HepG2 (cell line): Measurements from ENCODE around the gene ADRA1B. TPM values are rescaled to one million over a fixed set of nuclear protein-coding genes. Genes with fewer than 3 reads are reported as not detected.

Source experiments
- ATAC-seq: fragments of 200-7000 bp; cut with Tn5 transposase; 3 replicates; pipeline ENCODE4 v1.9.1; 2020; ENCODE audit warnings: mild to moderate bottlenecking, moderate library complexity
- BruUV-seq: library from RNA; stranded (reverse); fragments of 400-500 nt; replicated peaks from 2 replicates; lab custom pipeline; 2021; lab: Mats Ljungman, UMichigan
- CTCF ChIA-PET: fragments of 300-600 bp; formaldehyde crosslinking; extraction: SDS; loops from one replicate; lab custom pipeline; 2021; ENCODE audit warnings: low total read pairs, inconsistent platforms, low intra/inter-chr PET ratio; lab: Yijun Ruan, JAX
- POLR2A ChIA-PET: fragments of 350-600 bp; sonication (Branson Sonifier 250); formaldehyde crosslinking; loops from one replicate; lab custom pipeline; 2020; ENCODE audit warnings: antibody characterized with exemption, inconsistent platforms; lab: Yijun Ruan, JAX
- DNase-seq: peaks from one replicate; pipeline ENCODE4 v3.0.0-alpha.2; 2015; ENCODE audit warnings: low spot score
- FAIRE-seq: peaks from 3 replicates; lab custom pipeline; 2011; peaks lifted over from hg19 to GRCh38; lab: Jason Lieb, UNC
- H2AFZ ChIP-seq: one replicate; pipeline ENCODE4 v1.6.1; 2011; ENCODE audit warnings: low read length, inconsistent platforms
- H3K27ac ChIP-seq: fragments of 300-600 bp; 3 replicates; pipeline ENCODE4 v1.8.0; 2011; ENCODE audit warnings: mixed run types, mild to moderate bottlenecking, mixed read lengths, low read length, inconsistent platforms; ENCODE audit not compliant: insufficient read depth; ENCODE audit errors: extremely low read length
- H3K27me3 ChIP-seq, 2 experiments: fragments of 200-600 bp in 1 of 2; 2 replicates in 1 of 2; 3 replicates in 1 of 2; pipeline versions ENCODE4 v1.6.0 to v1.8.0; 2011; ENCODE audit warnings: low read length in 2 of 2, mild to moderate bottlenecking in 2 of 2, moderate library complexity in 2 of 2, inconsistent platforms in 1 of 2; ENCODE audit not compliant: insufficient read depth in 2 of 2, control insufficient read depth in 1 of 2
- H3K36me3 ChIP-seq, 2 experiments: fragments of 200-600 bp in 1 of 2; replicated peaks in 1 of 2; 2 replicates in 1 of 2; 3 replicates in 1 of 2; pipeline versions ENCODE4 v1.5.1 to v1.8.0; 2011; ENCODE audit warnings: low read length in 2 of 2, inconsistent platforms in 1 of 2; ENCODE audit not compliant: insufficient read depth in 2 of 2, control insufficient read depth in 1 of 2
- H3K4me1 ChIP-seq: 2 replicates; pipeline ENCODE4 v1.5.1; 2012; ENCODE audit warnings: low read length, inconsistent platforms; ENCODE audit not compliant: insufficient read depth
- H3K4me2 ChIP-seq: 2 replicates; pipeline ENCODE4 v1.6.0; 2011; ENCODE audit warnings: low read depth, low read length, inconsistent platforms
- H3K4me3 ChIP-seq, 3 experiments: fragments of 200-600 bp in 1 of 3; sonication (generic), shearing (Covaris generic) in 1 of 3; replicated peaks in 1 of 3; 2 replicates each; pipeline ENCODE4 v1.5.1; 2011 to 2016; ENCODE audit warnings: low read length in 3 of 3, inconsistent platforms in 2 of 3, low read depth in 2 of 3, mild to moderate bottlenecking in 2 of 3, control low read depth in 1 of 3, mixed read lengths in 1 of 3; ENCODE audit not compliant: insufficient read depth in 1 of 3
- H3K79me2 ChIP-seq: one replicate; pipeline ENCODE4 v1.6.1; 2011; ENCODE audit warnings: low read length, inconsistent platforms; ENCODE audit not compliant: insufficient read depth
- H3K9ac ChIP-seq: 2 replicates; pipeline ENCODE4 v1.6.0; 2011; ENCODE audit warnings: mild to moderate bottlenecking, low read depth, low read length, inconsistent platforms; ENCODE audit not compliant: insufficient read depth
- H3K9me3 ChIP-seq: 2 replicates; pipeline ENCODE4 v1.5.1; 2012; ENCODE audit warnings: mild to moderate bottlenecking, low read length
- H4K20me1 ChIP-seq: 2 replicates; pipeline ENCODE4 v1.6.0; 2011; ENCODE audit warnings: inconsistent platforms, mild to moderate bottlenecking, low read length, moderate library complexity; ENCODE audit not compliant: insufficient read depth
- FOXK1 ChIP-seq: sonication (generic); formaldehyde crosslinking; IDR thresholded peaks from 2 replicates; pipeline ENCODE4 v1.4.0; 2020; ENCODE audit warnings: low read depth, missing genetic modification reagents, borderline replicate concordance
- GTF3A ChIP-seq: sonication (generic); formaldehyde crosslinking; conservative IDR thresholded peaks from 2 replicates; pipeline ENCODE4 v1.4.0; 2020; ENCODE audit warnings: mild to moderate bottlenecking, missing genetic modification reagents
- KDM5A ChIP-seq: fragments of 200-600 bp; sonication (generic); IDR thresholded peaks from 2 replicates; pipeline ENCODE4 v1.7.0; 2018; ENCODE audit warnings: antibody characterized with exemption, mild to moderate bottlenecking, low read length, borderline replicate concordance
- KLF9 ChIP-seq: IDR thresholded peaks from 2 replicates; pipeline ENCODE4 v1.6.1; 2016; ENCODE audit warnings: low read depth
- RAD51 ChIP-seq: fragments of 450-650 bp; IDR thresholded peaks from 2 replicates; pipeline ENCODE4 v1.6.1; 2016; ENCODE audit warnings: borderline replicate concordance
- ZNF251 ChIP-seq: sonication (generic); formaldehyde crosslinking; IDR thresholded peaks from 2 replicates; pipeline ENCODE4 v1.9.0; 2021; ENCODE audit warnings: mild to moderate bottlenecking, missing genetic modification reagents
- ZNF350 ChIP-seq: sonication (generic); formaldehyde crosslinking; IDR thresholded peaks from 2 replicates; pipeline ENCODE4 v1.4.0; 2020; ENCODE audit warnings: mild to moderate bottlenecking, low read depth, missing genetic modification reagents, borderline replicate concordance
- ZNF382 ChIP-seq: sonication (generic); formaldehyde crosslinking; IDR thresholded peaks from 2 replicates; pipeline ENCODE4 v1.5.0; 2020; ENCODE audit warnings: missing genetic modification reagents, mild to moderate bottlenecking, borderline replicate concordance
- WGBS: methylation state at CpG from one replicate; pipeline ENCODE4 v1.1.6; 2017; ENCODE audit warnings: low lambda C conversion rate; 5-methylcytosine and 5-hydroxymethylcytosine counted together
- in situ Hi-C: cut with HindIII; loops from 2 replicates; pipeline ENCODE4 v1.10.0; 2017; ENCODE audit warnings: low pct_unique_long_range_greater_than_20kb; ENCODE audit not compliant: extremely low pct_ligation_motif_present
- intact Hi-C: fragments of 100-400 bp; cut with micrococcal nuclease; formaldehyde crosslinking; loops from one replicate; pipeline ENCODE4 v1.10.0; 2022; ENCODE audit not compliant: unreplicated experiment
- polyA plus RNA-seq, 8 experiments: library from polyadenylated mRNA; depleted of rRNA in 3 of 8; stranded (reverse) in 7 of 8; unstranded in 1 of 8; fragments of >200 nt; fragmentation: Illumina TruSeq in 4 of 8; extraction: Trizol in 4 of 8; gene quantifications; 2 replicates each; pipeline versions ENCODE4 v1.2.1 to v1.2.3, GENCODE V29; 2011 to 2016; ENCODE audit warnings: low read depth in 4 of 8, missing spikeins in 1 of 8, mixed read lengths in 1 of 8; ENCODE audit not compliant: insufficient read depth in 1 of 8
- total RNA-seq, 5 experiments: library from RNA; depleted of rRNA; stranded (reverse); fragments of >200 nt; fragmentation: Illumina TruSeq; extraction: Trizol; gene quantifications; 2 replicates each; pipeline ENCODE4 v1.2.3, GENCODE V29; 2016; ENCODE audit warnings: low read depth in 1 of 5
- TF ChIP-seq, protein P1 (sequence below): sonication (generic); formaldehyde crosslinking; IDR thresholded peaks from 2 replicates; pipeline ENCODE4 v1.4.0; 2020; ENCODE audit warnings: missing genetic modification reagents
- TF ChIP-seq, protein P2 (sequence below): sonication (generic); formaldehyde crosslinking; IDR thresholded peaks from 2 replicates; pipeline ENCODE4 v1.5.0; 2020; ENCODE audit warnings: missing genetic modification reagents
- TF ChIP-seq, protein P3 (sequence below): sonication (generic); formaldehyde crosslinking; IDR thresholded peaks from 2 replicates; pipeline ENCODE4 v1.8.1; 2023; ENCODE audit warnings: mild to moderate bottlenecking, missing genetic modification reagents
- TF ChIP-seq, protein P4 (sequence below): sonication (generic); formaldehyde crosslinking; IDR thresholded peaks from 2 replicates; pipeline ENCODE4 v1.4.0; 2020; ENCODE audit warnings: missing genetic modification reagents, borderline replicate concordance

ADRA1B gene
- total and polyA plus RNA-seq, 2 of the 13 experiments (the other 11 are each of a cell fraction or from before 2014, with no cell fraction given), result not detected

DNA sequence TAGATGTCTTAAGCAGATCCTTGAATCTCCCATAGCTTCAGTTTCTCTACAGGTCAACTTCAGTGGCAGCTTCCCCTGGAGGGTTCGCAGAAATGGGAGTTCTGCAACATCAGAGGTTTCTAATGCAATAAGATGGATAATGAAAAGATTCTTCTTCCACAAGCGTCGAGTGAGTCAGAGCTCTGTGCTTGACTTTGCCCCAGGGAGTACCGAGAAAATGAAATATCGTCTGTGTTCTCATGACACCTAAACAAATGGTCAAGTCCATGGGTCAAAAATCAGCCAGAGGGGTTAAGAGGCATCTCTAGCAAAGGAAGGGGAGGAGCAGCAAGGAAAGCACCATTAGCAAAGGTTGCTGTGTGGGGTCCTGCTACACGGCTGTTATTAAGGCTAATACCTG lies 3.2 kb upstream of the ADRA1B start:
- no peaks in the 10 kb centered on the region for H3K36me3 ChIP-seq
- H3K4me3 ChIP-seq, result no peak overlapping the region
- no peaks in the 10 kb centered on the region for H4K20me1 ChIP-seq
- ChIA-PET CTCF (no interaction called here), POLR2A (no interaction called here)
- H2AFZ ChIP-seq, result no peak overlapping the region
- in situ Hi-C loops (loop anchor here (10.0 kb wide), 1 partner anchor 468 kb away; no protein-coding TSS in a partner anchor), intact Hi-C loops (loop anchor here (10.0 kb wide), 1 partner anchor 398 kb away; no protein-coding TSS in a partner anchor)
- ATAC-seq (no peak), FAIRE-seq (no peak), DNase-seq (no peak)
- H3K4me2 ChIP-seq, result no peak overlapping the region
- H3K9ac ChIP-seq, result no peak overlapping the region
- 9% methylated on average over 6 of the region's 6 CpGs for WGBS
- no peaks in the 10 kb centered on the region for H3K79me2 ChIP-seq
- H3K27me3 ChIP-seq, result peaks cover 2 to 25% of the 10 kb centered on the region in 2 experiments; a peak in 4 of 5 replicates
- no peak overlapping the region for H3K27ac ChIP-seq
- no peaks in the 10 kb centered on the region for H3K4me1 ChIP-seq
- BruUV-seq, result no TSS peak
- no peaks in the 10 kb centered on the region for H3K9me3 ChIP-seq
- no peak for TF ChIP-seq ZNF382
- no peak for TF ChIP-seq ZNF350
- no peak for TF ChIP-seq FOXK1 (CRISPR knock-in tag)
- TF ChIP-seq KLF9 (CRISPR knock-in tag), result no peak
- no peak for TF ChIP-seq GTF3A
- no peak for TF ChIP-seq RAD51
- TF ChIP-seq, protein P1, sequence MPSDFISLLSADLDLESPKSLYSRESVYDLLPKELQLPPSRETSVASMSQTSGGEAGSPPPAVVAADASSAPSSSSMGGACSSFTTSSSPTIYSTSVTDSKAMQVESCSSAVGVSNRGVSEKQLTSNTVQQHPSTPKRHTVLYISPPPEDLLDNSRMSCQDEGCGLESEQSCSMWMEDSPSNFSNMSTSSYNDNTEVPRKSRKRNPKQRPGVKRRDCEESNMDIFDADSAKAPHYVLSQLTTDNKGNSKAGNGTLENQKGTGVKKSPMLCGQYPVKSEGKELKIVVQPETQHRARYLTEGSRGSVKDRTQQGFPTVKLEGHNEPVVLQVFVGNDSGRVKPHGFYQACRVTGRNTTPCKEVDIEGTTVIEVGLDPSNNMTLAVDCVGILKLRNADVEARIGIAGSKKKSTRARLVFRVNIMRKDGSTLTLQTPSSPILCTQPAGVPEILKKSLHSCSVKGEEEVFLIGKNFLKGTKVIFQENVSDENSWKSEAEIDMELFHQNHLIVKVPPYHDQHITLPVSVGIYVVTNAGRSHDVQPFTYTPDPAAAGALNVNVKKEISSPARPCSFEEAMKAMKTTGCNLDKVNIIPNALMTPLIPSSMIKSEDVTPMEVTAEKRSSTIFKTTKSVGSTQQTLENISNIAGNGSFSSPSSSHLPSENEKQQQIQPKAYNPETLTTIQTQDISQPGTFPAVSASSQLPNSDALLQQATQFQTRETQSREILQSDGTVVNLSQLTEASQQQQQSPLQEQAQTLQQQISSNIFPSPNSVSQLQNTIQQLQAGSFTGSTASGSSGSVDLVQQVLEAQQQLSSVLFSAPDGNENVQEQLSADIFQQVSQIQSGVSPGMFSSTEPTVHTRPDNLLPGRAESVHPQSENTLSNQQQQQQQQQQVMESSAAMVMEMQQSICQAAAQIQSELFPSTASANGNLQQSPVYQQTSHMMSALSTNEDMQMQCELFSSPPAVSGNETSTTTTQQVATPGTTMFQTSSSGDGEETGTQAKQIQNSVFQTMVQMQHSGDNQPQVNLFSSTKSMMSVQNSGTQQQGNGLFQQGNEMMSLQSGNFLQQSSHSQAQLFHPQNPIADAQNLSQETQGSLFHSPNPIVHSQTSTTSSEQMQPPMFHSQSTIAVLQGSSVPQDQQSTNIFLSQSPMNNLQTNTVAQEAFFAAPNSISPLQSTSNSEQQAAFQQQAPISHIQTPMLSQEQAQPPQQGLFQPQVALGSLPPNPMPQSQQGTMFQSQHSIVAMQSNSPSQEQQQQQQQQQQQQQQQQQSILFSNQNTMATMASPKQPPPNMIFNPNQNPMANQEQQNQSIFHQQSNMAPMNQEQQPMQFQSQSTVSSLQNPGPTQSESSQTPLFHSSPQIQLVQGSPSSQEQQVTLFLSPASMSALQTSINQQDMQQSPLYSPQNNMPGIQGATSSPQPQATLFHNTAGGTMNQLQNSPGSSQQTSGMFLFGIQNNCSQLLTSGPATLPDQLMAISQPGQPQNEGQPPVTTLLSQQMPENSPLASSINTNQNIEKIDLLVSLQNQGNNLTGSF (CRISPR knock-in tag), result no peak
- TF ChIP-seq, protein P2, sequence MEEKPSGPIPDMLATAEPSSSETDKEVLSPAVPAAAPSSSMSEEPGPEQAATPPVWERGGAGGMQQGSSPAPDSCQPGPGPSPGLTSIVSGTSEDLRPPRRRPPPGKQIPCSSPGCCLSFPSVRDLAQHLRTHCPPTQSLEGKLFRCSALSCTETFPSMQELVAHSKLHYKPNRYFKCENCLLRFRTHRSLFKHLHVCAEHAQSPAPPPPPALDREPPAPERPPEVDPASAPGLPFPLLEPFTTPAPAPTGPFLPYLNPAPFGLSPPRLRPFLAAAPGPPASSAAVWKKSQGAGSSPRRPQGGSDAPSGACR (CRISPR knock-in tag), result no peak
- TF ChIP-seq KDM5A, result no peak
- TF ChIP-seq ZNF251, result no peak
- TF ChIP-seq, protein P3, sequence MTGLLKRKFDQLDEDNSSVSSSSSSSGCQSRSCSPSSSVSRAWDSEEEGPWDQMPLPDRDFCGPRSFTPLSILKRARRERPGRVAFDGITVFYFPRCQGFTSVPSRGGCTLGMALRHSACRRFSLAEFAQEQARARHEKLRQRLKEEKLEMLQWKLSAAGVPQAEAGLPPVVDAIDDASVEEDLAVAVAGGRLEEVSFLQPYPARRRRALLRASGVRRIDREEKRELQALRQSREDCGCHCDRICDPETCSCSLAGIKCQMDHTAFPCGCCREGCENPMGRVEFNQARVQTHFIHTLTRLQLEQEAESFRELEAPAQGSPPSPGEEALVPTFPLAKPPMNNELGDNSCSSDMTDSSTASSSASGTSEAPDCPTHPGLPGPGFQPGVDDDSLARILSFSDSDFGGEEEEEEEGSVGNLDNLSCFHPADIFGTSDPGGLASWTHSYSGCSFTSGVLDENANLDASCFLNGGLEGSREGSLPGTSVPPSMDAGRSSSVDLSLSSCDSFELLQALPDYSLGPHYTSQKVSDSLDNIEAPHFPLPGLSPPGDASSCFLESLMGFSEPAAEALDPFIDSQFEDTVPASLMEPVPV (CRISPR knock-in tag), result no peak
- TF ChIP-seq, protein P4, sequence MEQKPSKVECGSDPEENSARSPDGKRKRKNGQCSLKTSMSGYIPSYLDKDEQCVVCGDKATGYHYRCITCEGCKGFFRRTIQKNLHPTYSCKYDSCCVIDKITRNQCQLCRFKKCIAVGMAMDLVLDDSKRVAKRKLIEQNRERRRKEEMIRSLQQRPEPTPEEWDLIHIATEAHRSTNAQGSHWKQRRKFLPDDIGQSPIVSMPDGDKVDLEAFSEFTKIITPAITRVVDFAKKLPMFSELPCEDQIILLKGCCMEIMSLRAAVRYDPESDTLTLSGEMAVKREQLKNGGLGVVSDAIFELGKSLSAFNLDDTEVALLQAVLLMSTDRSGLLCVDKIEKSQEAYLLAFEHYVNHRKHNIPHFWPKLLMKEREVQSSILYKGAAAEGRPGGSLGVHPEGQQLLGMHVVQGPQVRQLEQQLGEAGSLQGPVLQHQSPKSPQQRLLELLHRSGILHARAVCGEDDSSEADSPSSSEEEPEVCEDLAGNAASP (CRISPR knock-in tag), result no peak
